Endothelial cell of umbilical vein (primary cell): ENCODE data around the gene KDM5B.
"Not testable (repeated sequence)": the region's sequence is repeated elsewhere in the genome, so short reads cannot be mapped to it uniquely, and the experiment has no call there.

Source experiments
- CTCF ChIP-seq, 2 donors: IDR thresholded peaks; 1 replicate in 1 of 2; 2 replicates in 1 of 2; pipeline ENCODE4 v1.5.1; 2011; ENCODE audit warnings: low read length in 2 of 2, mild to moderate bottlenecking in 2 of 2, moderate library complexity in 2 of 2, control low read depth in 1 of 2, inconsistent platforms in 1 of 2, low read depth in 1 of 2; ENCODE audit not compliant: insufficient read depth in 1 of 2; ENCODE audit errors: extremely low read depth in 1 of 2
- JUN ChIP-seq: IDR thresholded peaks from 2 replicates; pipeline ENCODE4 v1.6.1; 2011; ENCODE audit warnings: borderline replicate concordance, low read depth; ENCODE audit not compliant: insufficient read length, insufficient read depth

- not testable (repeated sequence) for TF ChIP-seq CTCF (IDR thresholded peaks at IDR 0.05; ENCODE audit: extremely low read depth in 1 of 2, insufficient read depth in 1 of 2, low read depth in 1 of 2, low read length in 2 of 2); JUN
Observed at GRCh38 chr1:202714202-202714601, 94.0 kb downstream of the KDM5B start.
